ENCODE measurements around the gene PRKCE. TPM values are rescaled to one million over a fixed set of nuclear protein-coding genes. Genes with fewer than 3 reads are reported as not detected.

The PRKCE gene
- total RNA-seq, 1 donor from 2014 or later, result 18.4 TPM

- Mint-ChIP-seq H3K9me3 (no peaks in the 10 kb centered on the region), H3K27ac (no peak overlapping the region), H3K4me1 (no peaks in the 10 kb centered on the region), H3K36me3 (no peaks in the 10 kb centered on the region), H3K4me3 (no peak overlapping the region), H3K27me3 (ENCODE audit: low read depth) (no peaks in the 10 kb centered on the region)
- TF ChIP-seq CTCF (IDR thresholded peaks at IDR 0.05; ENCODE audit: unreplicated experiment), result no peak
- DNase-seq (ENCODE audit: low spot score in 2 of 2, unreplicated experiment in 2 of 2), result no peak
Observed at GRCh38 chr2:46079985-46080560, 428.6 kb downstream of the PRKCE start.

- Mint-ChIP-seq H3K4me3 (no peak overlapping the region), H3K27me3 (ENCODE audit: low read depth) (no peaks in the 10 kb centered on the region), H3K27ac (peak overlapping the region; percentile 13), H3K4me1 (peaks cover 4% of the 10 kb centered on the region), H3K36me3 (peaks cover 13% of the 10 kb centered on the region), H3K9me3 (no peaks in the 10 kb centered on the region)
- no peak for TF ChIP-seq CTCF (IDR thresholded peaks at IDR 0.05; ENCODE audit: unreplicated experiment)
- DNase-seq (ENCODE audit: low spot score in 2 of 2, unreplicated experiment in 2 of 2), result no peak
Observed at GRCh38 chr2:46082531-46083485, 431.3 kb downstream of the PRKCE start.

GRCh38 chr2:46086578-46087070 lies 435.1 kb downstream of the PRKCE start:
- Mint-ChIP-seq H3K4me3 (no peak overlapping the region), H3K4me1 (peaks cover 14% of the 10 kb centered on the region), H3K36me3 (peaks cover 26% of the 10 kb centered on the region), H3K27ac (no peak overlapping the region), H3K9me3 (no peaks in the 10 kb centered on the region), H3K27me3 (ENCODE audit: low read depth) (no peaks in the 10 kb centered on the region)
- no peak for TF ChIP-seq CTCF (IDR thresholded peaks at IDR 0.05; ENCODE audit: unreplicated experiment)
- DNase-seq (ENCODE audit: low spot score in 2 of 2, unreplicated experiment in 2 of 2), result no peak

GRCh38 chr2:46087492-46087891 lies 436.0 kb downstream of the PRKCE start:
- no peak for DNase-seq (ENCODE audit: low spot score in 2 of 2, unreplicated experiment in 2 of 2)
- Mint-ChIP-seq H3K9me3 (no peaks in the 10 kb centered on the region), H3K27me3 (ENCODE audit: low read depth) (no peaks in the 10 kb centered on the region), H3K36me3 (peaks cover 26% of the 10 kb centered on the region), H3K4me3 (no peak overlapping the region), H3K27ac (no peak overlapping the region), H3K4me1 (peaks cover 22% of the 10 kb centered on the region)
- no peak for TF ChIP-seq CTCF (IDR thresholded peaks at IDR 0.05; ENCODE audit: unreplicated experiment)

- Mint-ChIP-seq H3K36me3 (peaks cover 45% of the 10 kb centered on the region), H3K27ac (no peak overlapping the region), H3K4me3 (no peak overlapping the region), H3K27me3 (ENCODE audit: low read depth) (no peaks in the 10 kb centered on the region), H3K4me1 (peaks cover 23% of the 10 kb centered on the region), H3K9me3 (peaks cover 20% of the 10 kb centered on the region)
- no peak for DNase-seq (ENCODE audit: low spot score in 2 of 2, unreplicated experiment in 2 of 2)
- TF ChIP-seq CTCF (IDR thresholded peaks at IDR 0.05; ENCODE audit: unreplicated experiment), result no peak
Observed at GRCh38 chr2:46091004-46091403, 439.5 kb downstream of the PRKCE start.

All from mesothelial cell of epicardium (in vitro differentiated cells).